HEK293T (cell line): Measurements from ENCODE around the gene PRORP.

Experiments
- CTCF ChIA-PET: fragments of 350-600 bp; formaldehyde crosslinking; extraction: SDS; loops from one replicate; lab custom pipeline; 2021; ENCODE audit warnings: antibody characterized with exemption, inconsistent platforms; lab: Yijun Ruan, JAX
- POLR2A ChIA-PET: fragments of 350-600 bp; formaldehyde crosslinking; extraction: SDS; loops from one replicate; lab custom pipeline; 2020; ENCODE audit warnings: antibody characterized with exemption, inconsistent platforms; lab: Yijun Ruan, JAX
- DNase-seq: peaks from one replicate; pipeline ENCODE4 v3.0.0; 2012; ENCODE audit warnings: mixed read lengths; ENCODE audit errors: extremely low spot score
- LEF1 ChIP-seq: fragments of 450-650 bp; IDR thresholded peaks from 2 replicates; pipeline ENCODE4 v1.6.1; 2017; ENCODE audit warnings: mild to moderate bottlenecking, borderline replicate concordance
- SP1 ChIP-seq: fragments of 450-650 bp; IDR thresholded peaks from 2 replicates; pipeline ENCODE4 v1.6.1; 2017
- TARDBP ChIP-seq: fragments of 450-650 bp; IDR thresholded peaks from 2 replicates; pipeline ENCODE4 v1.6.1; 2016
- ZNF384 ChIP-seq: fragments of 450-650 bp; IDR thresholded peaks from 2 replicates; pipeline ENCODE4 v1.6.1; 2016

Gene PRORP

DNA sequence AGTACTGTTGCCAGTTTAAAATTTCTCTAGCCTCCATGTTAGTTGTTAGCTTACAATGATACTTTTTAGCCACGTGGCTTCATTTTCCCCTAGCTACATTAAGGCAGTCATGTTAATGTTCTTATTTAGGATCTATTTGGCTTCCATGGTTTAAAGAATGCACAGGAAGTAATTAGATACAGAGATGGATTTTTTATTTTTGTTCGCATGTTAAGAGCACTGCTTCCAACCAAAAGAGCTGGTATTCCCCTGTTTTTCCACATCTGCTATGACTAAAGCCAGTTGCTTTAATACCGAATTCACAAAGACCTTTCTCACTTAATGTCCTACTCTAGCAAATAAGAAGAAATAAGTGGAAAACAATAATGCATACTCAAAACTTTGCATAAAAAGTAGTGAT, 45.1 kb downstream of the PRORP start:
- no peak for TF ChIP-seq TARDBP
- TF ChIP-seq ZNF384: no peak
- no peak for TF ChIP-seq LEF1
- TF ChIP-seq SP1: no peak
- no peak for DNase-seq
- CTCF ChIA-PET: no interaction called here
- POLR2A ChIA-PET: no interaction called here
